ENCODE results near the gene BMPR1B. TPM values are rescaled to one million over a fixed set of nuclear protein-coding genes. Genes with fewer than 3 reads are reported as not detected.
"Not testable (repeated sequence)": the region's sequence is repeated elsewhere in the genome, so short reads cannot be mapped to it uniquely, and the experiment has no call there.

Gene BMPR1B
- total RNA-seq, 1 donor from 2014 or later, result 42.5 TPM

DNA sequence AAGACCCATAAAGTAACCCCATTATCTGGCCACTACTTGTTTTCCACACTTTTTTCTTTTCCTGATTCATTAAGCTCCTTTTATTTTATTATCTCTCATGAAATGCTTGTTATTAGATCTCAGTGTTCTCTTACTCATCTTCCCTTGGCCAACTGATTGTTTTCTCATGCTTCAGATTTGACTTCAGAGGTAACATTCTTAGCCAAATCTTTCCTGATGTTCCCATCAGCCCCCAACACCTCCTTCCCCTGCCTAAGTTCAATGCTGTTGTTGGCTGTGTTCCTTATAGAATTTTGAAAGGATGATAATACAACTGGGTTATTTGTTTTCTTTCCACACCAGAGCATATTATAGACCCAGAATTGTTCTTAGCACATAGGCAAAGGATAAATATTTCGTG is 75.6 kb downstream of the BMPR1B start:
- no peak for DNase-seq

DNA sequence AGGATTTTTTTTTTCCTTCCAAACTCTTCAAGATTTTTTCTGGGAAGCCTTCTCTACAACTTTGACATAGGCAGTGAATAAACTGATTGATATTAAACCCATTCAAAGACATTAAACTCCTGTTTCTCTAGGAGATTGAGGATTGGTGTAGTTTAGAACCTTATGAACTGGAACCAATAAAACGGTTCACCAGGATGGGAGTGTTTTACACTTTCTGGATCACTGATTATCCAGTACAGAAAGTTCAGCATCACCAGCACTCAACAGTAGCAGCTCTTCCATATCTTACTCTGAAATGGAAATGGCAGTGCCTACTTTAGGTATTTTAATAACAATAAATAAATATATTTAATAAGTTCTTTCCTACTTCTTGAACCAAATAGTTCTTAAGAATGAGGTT is 76.7 kb downstream of the BMPR1B start:
- no peak for DNase-seq

GRCh38 chr4:94841166-94841863 is 83.6 kb downstream of the BMPR1B start:
- not testable (repeated sequence) for DNase-seq

DNA sequence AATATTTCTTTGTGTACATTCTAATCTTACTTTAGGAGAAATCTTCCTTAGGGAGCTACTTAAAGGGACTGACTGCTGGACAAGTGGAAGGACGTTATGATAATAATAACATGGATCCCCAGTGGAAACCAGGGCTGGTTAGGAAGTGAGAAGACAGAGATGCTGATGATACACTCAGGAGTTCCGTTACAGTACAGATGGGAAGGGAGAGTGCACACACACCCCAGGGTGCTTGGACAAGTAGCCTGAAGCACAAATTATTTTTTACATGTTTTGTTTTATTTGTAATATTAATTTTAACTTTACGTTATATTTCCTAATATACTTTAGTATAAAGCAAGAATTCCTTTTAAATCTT is 84.1 kb downstream of the BMPR1B start:
- DNase-seq, result no peak

- no peak for DNase-seq
Observed at GRCh38 chr4:94843216-94843615, 85.5 kb downstream of the BMPR1B start.

GRCh38 chr4:94848326-94848725 is 90.6 kb downstream of the BMPR1B start:
- no peak for DNase-seq

- no peak for DNase-seq
Observed at GRCh38 chr4:94849901-94850300, 92.1 kb downstream of the BMPR1B start.

DNA sequence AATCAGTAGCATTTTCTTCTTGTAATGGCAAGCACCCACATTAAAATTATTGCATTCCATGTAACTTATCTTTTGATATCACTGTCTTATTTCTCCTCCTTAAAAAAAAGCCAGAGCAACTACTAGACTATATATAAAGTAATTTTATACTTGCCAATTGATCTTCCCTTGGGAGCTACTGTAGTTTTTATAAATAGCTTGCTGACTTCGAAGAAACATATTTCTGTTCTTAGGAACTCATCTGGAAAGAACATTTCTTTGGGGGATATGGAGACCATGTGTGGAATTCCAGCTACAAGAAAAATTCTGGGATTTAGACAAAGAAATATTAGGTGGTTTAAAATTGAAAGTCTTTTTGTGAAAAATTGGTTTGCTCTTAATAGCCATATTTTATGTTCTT is 94.9 kb downstream of the BMPR1B start:
- peak; percentile 62 for DNase-seq

GRCh38 chr4:94856030-94856429 is 98.3 kb downstream of the BMPR1B start:
- no peak for DNase-seq

GRCh38 chr4:94870146-94870545 is 112.4 kb downstream of the BMPR1B start:
- DNase-seq, result no peak

DNA sequence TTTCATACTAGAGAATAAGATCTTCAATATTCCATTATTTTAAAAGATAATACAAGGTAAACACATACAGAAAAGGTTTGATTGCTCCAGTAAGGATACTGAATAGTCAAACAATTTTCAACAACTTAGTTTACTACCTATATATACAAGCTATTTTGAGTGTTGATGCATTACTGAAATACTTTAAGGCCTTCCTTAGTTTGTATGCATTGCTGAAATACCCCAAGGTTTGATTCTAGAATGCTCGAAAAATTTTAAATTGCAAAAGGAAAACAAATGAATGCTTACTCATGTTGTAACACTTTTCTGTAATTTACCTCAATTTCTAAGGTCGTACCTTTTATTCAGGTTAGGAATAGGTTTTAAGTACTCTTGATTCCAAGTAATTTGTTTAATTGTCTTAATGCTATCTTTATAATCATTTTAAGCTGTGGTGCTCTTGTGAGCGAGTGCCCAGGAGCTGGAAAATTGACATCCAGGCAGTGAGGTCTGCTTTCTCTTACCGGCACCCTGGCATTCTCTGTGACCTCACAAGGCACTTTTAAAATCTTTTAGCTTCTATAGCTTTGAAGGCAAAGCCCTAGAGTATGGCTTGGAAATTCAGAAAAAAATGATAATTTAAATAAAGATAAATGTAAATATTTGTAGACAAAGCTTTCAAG is 114.0 kb downstream of the BMPR1B start:
- DNase-seq, result no peak

DNA sequence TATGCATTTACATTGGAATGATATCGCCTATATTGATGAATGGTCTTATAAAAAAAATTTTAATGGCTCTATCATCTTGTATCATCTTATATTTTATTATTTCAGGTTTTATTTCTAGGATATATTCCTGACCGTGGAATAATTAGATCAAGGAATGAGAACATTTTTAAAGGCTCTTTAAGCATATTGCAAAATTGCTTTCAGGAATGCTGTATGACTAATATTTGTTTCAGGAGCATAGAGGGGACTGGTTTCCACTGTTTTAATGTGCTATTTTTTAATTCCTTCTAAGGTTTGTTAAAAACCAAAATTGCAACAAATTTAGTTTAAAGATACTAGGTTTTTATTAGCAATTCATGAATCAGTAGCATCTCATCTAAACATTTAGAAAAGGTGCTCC is 120.2 kb downstream of the BMPR1B start:
- DNase-seq, result no peak

- DNase-seq, result no peak
Observed at GRCh38 chr4:94880956-94881355, 123.2 kb downstream of the BMPR1B start.

- no peak for DNase-seq
Observed at GRCh38 chr4:94882756-94883155, 125.0 kb downstream of the BMPR1B start.

DNA sequence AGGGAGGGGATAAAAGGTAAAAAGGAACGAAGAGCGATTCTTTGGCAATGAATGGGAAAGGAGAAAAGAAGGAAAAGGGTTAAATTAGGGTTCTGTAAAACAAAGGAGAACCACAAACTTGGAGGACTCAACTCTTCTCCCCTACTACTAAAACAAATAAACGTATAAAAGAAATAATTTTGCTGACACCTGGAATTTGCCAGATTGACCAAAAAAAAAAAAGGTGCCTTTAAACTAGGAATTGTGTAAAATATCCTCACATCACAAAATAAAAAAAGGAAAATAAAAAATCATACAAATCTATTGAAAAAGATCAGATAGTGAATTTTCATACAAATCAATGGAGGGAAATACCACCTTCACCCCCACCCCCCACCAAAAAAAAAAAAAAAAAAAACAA is 129.3 kb downstream of the BMPR1B start:
- DNase-seq, result no peak

DNA sequence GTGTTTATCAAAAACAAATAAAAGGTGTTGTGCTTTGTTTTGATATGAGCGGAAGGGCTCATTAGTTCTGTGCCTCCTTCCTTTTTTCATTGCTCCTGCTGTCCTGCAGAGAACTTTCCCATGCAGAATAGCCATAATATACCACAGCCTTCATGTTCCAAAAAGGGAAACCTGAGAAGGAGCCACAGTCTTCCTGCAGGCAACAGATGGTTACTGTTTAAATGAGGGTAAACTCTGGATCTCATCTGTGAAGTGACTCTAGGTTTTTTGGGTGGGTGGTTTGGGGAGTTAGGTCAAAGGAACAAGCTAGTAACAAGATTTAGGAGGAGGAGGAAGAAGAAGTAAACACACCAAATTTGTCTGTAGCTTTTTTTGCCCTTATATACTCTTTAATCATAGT is 131.8 kb downstream of the BMPR1B start:
- DNase-seq, result peak; percentile 64

DNA sequence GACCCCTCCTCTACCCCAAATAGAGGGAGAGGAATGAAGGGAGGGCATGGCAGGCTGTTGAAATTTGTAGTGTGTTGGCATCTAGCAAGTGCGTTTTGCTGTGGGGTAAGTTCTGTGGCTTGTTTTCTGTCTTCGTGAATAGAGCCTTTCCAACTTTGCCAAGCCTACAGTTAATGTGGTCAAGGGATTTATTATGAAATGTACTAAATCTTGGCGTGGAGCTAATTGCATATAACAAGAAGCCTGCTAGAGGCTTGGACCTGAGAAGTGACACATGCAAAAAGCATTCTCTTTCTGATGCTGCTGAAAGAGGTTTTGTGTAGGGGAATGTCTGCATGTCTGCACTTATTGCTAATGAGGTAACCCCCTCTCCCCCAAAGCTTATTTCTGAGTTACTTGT is 132.2 kb downstream of the BMPR1B start:
- peak; percentile 58 for DNase-seq

- DNase-seq, result no peak
Observed at GRCh38 chr4:94890579-94890978, 132.8 kb downstream of the BMPR1B start.

DNA sequence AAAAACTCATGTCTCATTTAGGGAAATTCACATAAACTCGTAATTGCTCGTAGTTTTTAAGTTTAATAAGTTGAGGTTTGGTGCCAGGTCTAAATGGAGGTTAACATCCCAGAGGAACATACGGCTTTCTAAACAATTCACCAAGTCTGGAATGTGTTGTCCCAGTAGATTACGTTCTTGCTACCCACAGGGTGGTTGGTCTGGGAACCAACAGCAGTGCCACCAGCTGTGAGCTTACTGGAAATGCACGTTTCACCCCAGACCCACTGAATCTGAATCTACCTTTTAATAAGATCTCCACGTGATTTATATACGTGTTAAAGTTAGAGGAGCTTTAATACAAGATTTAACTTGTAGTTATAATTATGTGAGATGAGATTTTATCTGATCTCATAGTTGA is 134.3 kb downstream of the BMPR1B start:
- DNase-seq, result no peak

- no peak for DNase-seq
Observed at GRCh38 chr4:94895081-94895480, 137.3 kb downstream of the BMPR1B start.

GRCh38 chr4:94897023-94897422 is 139.3 kb downstream of the BMPR1B start:
- no peak for DNase-seq

DNA sequence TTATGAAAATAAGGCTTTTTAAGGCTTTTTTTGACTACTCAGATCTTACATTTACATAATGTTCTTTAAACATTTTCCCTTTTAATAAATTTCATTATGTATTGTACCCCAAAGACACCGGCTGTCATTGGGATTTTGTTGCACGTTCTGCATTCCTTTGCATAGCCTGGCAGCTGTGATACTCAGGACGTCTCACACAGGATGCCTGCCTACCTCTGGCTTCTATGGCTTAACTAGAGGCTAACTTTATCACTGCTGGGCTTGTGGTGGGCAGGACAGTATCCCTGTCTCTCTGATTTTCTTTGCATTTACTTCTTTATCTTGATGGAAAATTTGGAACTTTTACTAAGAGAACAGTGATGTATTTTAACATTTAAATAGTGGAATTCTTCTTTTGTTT is 147.8 kb downstream of the BMPR1B start:
- peak; percentile 24 for DNase-seq

GRCh38 chr4:94909645-94910044 is 151.9 kb downstream of the BMPR1B start:
- DNase-seq, result no peak

- DNase-seq, result no peak
Observed at GRCh38 chr4:94911106-94911505, 153.4 kb downstream of the BMPR1B start.
